Measurements from ENCODE around the gene TPSD1.
"Not testable (repeated sequence)": the region's sequence is repeated elsewhere in the genome, so short reads cannot be mapped to it uniquely, and the experiment has no call there.

The TPSD1 gene

DNA sequence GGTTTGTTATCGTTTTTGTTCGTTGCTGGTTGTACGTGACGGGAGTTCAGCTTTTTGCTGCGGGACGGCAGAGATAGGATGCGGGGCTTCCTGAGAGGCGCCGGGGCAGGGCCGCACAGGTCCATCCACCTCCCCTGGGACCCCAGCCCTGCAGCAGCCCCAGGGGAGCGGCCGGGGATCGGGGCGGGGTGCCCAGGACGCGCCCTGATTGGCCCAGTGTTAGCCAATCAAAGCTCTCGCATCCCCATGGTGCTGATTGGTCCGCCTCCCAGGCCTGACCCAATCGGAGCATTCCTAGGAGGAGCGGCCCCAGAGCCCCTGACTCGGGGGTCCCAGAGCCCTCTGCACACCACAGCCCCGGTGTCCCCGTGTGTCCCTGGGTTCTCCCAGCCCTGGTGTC is 17.0 kb upstream of the TPSD1 start:
- not testable (repeated sequence) for H3K27ac ChIP-seq; DNase-seq (ENCODE audit: low read depth, low spot score)

DNA sequence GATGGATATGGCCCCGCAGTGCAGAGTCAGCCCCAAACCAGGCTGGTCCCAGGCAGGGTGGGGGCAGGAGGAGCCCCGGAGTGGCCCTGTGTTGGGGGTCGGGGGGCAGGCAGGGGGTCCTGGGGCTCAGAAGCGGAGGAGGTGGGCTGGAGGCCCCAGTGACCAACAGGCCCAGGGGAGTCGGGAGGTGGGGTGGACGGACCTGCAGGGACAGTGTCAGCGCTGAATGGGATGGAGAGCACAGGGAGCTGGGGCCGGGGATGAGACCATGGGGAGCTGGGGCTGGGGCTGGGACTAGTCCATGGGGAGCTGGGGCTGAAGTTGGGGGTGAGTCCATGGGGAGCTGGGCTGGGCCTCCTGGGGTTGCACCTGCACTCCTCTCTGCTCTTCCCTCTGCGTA is 16.3 kb upstream of the TPSD1 start:
- not testable (repeated sequence) for DNase-seq (ENCODE audit: low read depth, low spot score)

DNA sequence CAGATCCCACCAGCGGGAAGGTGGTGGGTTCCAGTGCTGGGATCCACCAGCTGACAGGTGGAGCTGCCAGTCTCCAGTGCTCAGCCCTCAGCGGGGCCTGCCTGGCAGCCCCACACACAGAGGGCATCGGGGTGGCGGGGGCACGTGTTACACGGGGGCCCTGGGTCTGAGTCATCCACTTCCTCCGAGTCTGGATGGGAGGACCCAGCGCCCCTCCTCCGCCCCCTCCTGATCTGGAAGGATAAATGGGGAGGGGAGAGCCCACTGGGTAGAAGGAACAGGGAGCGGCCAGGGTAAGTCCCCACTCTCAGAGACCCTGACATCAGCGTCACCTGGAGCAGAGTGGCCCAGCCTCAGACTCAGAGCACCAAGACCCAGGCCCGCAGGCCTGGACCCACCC is 15.4 kb upstream of the TPSD1 start, which contains the start of gene TPSAB1:
TPSAB1 (plus strand) TSS at position 270 of the 400 bp plus-strand sequence. CDS start 234 bp downstream, outside the sequence.
- DNase-seq (ENCODE audit: low read depth, low spot score); H3K27ac ChIP-seq: not testable (repeated sequence)

More for the DNA sequence above, 16.3 kb upstream of the TPSD1 start:
- H3K27ac ChIP-seq = not testable (repeated sequence)

DNA sequence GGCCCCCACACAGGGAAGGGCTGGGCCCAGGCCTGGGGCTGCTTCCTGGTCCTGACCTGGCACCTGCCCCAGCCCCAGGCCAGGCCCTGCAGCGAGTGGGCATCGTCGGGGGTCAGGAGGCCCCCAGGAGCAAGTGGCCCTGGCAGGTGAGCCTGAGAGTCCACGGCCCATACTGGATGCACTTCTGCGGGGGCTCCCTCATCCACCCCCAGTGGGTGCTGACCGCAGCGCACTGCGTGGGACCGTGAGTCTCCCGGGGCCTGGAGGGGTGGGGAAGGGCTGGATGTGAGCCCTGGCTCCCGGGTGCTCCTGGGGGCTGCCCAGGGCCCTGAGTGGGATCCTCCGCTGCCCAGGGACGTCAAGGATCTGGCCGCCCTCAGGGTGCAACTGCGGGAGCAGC is 14.8 kb upstream of the TPSD1 start:
- DNase-seq (ENCODE audit: low read depth, low spot score); H3K27ac ChIP-seq: not testable (repeated sequence)

DNA sequence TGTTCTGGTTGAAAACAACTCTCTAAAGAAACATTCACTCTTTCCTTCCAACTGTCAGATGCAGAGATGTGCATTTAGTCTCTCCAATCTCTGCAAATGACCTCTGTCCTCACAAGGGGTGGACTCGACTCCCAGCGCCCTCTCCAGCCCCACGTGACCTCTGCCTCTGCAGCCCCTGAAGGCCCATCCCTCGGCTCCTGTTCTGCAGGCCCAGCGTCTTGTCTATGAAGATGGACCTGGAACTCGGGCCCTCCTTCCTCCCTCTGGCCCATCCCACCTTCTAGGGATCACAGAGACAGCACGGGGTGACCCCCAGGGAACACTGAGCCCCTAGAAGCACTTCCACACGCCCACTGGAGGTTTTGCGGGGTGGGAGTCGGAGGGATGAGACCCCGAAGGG is 12.5 kb upstream of the TPSD1 start:
- not testable (repeated sequence) for H3K27ac ChIP-seq; DNase-seq (ENCODE audit: low read depth, low spot score)

DNA sequence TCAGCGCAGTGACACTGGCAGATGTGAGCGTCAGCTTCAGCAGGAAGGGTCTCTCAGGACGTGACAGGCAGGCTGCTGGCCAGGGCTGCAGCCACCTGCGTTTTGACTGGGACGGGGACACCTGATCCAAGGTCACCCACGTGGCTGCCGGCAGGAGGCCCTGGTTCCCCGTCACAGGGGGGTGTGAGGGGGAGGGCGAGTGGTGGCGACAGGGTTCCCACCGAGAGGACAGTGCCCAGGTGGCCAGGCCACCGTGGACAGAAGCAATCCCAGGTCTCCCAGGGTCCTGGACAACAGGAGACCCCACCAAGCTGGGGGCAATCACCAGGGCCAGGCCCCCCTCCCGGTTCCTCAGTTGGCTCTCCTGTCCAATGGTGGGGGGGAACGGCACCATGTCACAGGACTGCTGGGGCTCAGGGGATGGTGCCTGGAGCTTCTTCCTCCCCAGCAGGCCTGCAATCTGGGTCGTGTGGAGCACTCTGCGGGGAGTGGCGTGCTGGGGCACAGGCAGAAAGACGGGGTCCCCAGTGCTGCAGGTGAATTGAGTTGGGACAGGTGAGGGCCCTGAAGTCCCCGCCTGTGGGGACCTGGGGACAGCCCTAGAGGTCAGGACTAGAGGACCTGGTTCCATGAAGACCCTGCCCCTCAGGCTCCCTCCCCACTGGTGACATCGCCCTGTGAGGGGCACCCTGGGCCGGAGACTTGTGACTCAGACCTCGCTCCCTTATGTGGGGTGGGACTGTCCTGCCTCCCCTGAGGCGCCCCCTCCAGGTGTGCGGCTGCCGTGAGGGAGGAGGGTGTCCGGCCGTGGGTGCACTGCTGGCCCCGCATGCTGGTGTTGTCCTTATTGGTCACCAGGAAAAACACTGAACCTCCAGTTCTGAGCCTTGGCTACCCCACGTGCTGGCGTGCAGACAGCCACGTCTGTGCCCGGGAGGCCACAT is 11.7 kb upstream of the TPSD1 start:
- H3K27ac ChIP-seq; DNase-seq (ENCODE audit: low read depth, low spot score): not testable (repeated sequence)

DNA sequence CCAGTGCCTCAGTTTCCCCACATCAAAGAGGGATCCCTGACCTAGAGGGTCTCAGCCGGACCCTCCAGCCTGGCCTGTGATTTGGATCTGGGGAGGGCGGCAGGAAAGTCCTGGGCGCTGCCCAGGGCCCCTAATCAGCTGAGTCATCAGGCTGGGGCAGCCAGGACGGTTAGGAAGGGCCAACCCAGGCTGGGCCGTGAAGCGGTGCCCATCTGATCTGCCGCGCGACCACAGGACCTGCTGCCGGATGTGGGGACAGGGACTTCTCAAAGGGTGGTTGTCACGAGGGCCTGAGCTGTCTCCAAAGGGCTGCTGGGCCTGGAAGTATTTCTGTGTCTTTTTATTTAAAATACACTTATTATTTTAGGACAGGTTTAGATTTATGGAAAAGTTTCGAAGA is 11.0 kb upstream of the TPSD1 start:
- DNase-seq (ENCODE audit: low read depth, low spot score) = no peak
- H3K27ac ChIP-seq = no peak overlapping the region

DNA sequence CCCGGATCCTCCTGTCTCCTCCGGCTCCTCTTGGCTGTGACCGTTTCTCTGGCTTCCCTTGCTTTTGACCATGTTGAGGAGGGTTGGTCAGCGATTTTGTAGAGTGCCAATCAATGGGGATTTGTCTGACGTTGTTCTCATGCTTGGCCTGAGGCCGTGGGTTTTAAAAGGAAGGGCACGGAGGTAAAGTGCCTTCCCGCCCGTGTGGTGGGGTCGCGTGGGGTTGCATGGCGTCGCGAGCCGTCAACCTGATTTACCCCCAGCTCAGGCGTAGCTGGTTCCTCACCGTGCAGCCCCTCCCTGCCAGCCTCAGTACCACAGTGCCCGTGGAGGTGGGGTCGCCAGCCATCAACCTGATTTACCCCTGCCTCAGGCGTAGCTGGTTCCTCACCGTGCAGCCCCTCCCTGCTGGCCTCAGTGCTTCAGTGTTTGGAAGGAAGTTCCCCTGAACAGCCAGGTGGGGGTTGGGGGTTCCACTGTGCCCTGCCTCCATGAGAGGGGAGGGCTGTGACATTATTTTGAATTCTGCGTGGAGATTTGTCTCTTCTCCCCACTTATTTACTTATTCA is 10.3 kb upstream of the TPSD1 start:
- no peak overlapping the region for H3K27ac ChIP-seq
- no peak for DNase-seq (ENCODE audit: low read depth, low spot score)

DNA sequence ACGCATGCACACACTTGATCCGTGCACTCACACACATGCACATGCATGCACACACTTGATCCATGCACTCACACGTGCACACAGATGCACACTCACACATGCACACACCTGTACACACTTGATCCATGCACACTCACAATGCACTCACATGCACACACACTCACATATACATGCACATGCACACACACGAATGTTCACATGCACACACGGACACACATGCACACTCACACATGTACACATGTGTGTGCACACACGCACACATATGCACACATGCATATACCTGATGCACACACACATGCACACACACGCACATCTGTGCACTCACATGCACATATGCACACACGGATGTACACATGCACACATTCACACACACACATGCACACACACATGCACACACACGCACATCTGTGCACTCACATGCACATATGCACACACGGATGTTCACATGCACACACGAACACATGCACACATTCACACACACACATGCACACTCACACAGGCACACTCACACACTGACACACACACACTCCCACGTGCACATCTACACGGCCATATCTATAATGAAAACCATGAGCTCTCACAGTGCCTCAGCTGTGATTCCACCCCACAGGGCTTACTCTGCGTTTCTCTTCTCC is 7.8 kb upstream of the TPSD1 start:
- not testable (repeated sequence) for H3K27ac ChIP-seq

DNA sequence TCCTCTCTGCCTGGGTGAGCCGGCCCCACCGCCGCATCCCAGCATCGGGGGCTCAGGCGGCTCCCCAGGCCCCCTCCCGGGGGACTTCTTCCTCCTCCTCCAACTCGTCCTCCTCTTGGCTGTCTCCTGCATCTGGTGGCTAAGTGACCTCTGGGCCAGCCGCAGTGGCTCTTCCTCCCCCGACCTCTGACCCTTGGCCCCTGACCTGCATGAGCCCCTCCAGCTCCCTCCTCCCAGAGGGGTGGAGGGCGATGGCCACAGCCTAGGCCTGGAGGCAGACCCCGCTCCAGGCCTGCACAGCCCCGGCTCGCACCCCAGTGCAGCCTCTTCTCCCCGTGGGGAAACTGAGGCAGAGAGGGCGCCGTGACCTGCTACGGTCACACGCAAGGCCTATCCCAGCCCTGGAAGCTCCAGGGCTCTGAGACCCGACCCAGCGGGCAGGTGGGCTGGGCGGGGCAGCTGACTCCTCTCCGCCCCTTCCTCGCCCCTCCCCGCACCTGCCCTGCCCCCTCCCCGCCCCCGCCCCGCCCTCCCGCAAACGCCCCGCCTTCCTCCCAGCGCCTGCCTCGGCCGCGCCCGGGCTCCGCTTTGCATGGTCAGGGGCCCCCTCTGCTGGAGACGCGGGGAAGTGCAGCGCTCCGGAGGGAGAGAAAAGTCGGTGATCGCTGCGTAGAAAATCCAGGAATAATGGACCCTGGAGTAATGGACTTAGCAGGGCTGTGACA is 6.7 kb upstream of the TPSD1 start:
- DNase-seq (ENCODE audit: low read depth, low spot score); H3K27ac ChIP-seq: not testable (repeated sequence)

More for the DNA sequence above, 7.8 kb upstream of the TPSD1 start:
- DNase-seq (ENCODE audit: low read depth, low spot score) = not testable (repeated sequence)

DNA sequence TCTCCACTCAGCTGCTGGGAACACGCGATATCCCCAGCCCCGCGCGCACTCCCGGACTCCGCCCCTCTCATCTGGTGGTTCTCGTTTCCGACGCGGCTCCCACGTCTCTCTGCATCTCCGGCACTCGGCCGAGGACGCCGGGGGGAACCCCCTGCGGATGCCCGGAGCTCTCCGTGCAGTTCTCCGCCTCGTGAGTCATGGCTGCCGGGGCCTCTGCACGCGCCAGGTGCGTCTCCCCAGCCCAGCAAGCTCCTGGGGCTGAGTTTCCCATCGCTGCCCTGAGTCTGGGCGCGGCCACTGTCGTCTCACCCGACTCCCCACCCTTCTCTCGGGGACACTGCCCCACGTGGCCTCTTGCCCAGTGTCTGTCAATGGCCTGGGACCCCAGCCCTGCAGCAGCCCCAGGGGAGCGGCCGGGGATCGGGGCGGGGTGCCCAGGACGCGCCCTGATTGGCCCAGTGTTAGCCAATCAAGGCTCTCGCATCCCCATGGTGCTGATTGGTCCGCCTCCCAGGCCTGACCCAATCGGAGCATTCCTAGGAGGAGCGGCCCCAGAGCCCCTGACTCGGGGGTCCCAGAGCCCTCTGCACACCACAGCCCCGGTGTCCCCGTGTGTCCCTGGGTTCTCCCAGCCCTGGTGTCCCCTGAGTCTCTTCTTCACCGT is 2.0 kb upstream of the TPSD1 start:
- DNase-seq (ENCODE audit: low read depth, low spot score); H3K27ac ChIP-seq: not testable (repeated sequence)

DNA sequence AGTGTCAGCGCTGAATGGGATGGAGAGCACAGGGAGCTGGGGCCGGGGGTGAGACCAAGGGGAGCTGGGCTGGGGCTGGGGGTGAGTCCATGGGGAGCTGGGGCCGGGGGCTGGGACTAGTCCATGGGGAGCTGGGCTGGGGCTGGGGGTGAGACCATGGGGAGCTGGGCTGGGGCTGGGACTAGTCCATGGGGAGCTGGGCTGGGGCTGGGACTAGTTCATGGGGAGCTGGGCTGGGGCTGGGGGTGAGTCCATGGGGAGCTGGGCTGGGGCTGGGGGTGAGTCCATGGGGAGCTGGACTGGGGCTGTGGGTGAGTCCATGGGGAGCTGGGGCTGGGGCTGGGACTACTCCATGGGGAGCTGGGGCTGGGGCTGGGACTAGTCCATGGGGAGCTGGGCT is 1.0 kb upstream of the TPSD1 start:
- not testable (repeated sequence) for H3K27ac ChIP-seq; DNase-seq (ENCODE audit: low read depth, low spot score)

DNA sequence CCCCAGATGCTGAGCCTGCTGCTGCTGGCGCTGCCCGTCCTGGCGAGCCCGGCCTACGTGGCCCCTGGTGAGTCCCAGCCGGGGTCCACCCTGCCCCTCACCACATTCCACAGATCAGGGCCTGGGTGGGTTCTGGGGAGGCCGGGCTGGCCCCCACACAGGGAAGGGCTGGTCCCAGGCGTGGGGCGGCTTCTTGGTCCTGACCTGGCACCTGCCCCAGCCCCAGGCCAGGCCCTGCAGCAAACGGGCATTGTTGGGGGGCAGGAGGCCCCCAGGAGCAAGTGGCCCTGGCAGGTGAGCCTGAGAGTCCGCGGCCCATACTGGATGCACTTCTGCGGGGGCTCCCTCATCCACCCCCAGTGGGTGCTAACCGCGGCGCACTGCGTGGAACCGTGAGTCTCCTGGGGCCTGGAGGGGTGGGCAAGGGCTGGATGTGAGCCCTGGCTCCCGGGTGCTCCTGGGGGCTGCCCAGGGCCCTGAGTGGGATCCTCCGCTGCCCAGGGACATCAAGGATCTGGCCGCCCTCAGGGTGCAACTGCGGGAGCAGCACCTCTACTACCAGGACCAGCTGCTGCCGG is 516 bp downstream of the TPSD1 start:
- not testable (repeated sequence) for H3K27ac ChIP-seq; DNase-seq (ENCODE audit: low read depth, low spot score)

DNA sequence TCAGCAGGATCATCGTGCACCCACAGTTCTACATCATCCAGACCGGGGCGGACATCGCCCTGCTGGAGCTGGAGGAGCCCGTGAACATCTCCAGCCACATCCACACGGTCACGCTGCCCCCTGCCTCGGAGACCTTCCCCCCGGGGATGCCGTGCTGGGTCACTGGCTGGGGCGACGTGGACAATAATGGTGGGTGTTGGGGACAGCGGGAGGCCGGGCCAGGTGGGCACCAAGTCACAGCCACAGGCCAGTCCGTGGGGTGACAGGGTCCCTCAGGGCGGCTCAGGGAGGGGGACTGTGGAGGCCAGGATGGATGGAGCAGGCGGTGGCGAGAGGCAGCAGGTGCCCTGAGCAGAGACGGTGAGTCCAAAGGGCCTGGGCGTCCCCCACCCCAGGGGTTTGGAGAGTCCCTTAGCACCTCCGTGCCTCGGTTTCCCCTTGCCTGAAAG is 1.0 kb downstream of the TPSD1 start:
- H3K27ac ChIP-seq = no peak overlapping the region
- DNase-seq (ENCODE audit: low read depth, low spot score) = no peak

DNA sequence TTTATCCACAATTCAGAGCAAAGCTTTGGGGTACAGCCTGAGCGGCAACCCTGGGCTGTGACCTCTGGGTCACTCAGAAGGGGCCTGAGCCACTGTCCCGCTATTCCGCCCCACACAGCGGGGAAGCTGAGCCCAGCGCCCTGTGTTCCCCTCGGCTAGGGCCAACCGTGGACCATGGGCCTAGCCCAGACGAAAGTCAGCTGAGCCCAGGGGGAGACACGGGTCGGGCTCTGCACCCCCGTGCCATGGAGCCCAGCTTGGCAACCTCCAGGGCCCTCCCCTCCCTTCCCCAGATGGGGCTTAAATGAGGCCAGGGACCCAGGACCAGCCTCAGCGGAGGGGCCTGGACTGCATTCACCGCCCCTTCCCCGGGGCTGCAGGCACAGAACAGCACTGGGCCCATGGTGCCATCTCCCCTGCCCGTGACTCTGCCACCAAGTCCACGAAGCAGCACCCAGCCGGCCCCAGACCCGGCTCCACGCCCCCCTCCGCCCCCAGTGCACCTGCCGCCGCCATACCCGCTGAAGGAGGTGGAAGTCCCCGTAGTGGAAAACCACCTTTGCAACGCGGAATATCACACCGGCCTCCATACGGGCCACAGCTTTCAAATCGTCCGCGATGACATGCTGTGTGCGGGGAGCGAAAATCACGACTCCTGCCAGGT is 1.8 kb downstream of the TPSD1 start:
- no peak overlapping the region for H3K27ac ChIP-seq
- DNase-seq (ENCODE audit: low read depth, low spot score) = no peak

DNA sequence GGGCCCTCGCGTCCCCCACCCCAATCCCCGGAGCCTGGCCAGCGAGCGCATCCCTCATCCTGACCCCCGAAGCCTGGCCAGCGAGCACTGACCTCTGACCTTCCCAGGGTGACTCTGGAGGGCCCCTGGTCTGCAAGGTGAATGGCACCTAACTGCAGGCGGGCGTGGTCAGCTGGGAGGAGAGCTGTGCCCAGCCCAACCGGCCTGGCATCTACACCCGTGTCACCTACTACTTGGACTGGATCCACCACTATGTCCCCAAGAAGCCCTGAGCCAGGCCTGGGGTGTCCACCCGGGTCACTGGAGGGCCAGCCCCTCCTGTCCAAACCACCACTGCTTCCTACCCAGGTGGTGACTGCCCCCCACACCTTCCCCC is 2.3 kb downstream of the TPSD1 start:
- DNase-seq (ENCODE audit: low read depth, low spot score) = no peak
- H3K27ac ChIP-seq = no peak overlapping the region

DNA sequence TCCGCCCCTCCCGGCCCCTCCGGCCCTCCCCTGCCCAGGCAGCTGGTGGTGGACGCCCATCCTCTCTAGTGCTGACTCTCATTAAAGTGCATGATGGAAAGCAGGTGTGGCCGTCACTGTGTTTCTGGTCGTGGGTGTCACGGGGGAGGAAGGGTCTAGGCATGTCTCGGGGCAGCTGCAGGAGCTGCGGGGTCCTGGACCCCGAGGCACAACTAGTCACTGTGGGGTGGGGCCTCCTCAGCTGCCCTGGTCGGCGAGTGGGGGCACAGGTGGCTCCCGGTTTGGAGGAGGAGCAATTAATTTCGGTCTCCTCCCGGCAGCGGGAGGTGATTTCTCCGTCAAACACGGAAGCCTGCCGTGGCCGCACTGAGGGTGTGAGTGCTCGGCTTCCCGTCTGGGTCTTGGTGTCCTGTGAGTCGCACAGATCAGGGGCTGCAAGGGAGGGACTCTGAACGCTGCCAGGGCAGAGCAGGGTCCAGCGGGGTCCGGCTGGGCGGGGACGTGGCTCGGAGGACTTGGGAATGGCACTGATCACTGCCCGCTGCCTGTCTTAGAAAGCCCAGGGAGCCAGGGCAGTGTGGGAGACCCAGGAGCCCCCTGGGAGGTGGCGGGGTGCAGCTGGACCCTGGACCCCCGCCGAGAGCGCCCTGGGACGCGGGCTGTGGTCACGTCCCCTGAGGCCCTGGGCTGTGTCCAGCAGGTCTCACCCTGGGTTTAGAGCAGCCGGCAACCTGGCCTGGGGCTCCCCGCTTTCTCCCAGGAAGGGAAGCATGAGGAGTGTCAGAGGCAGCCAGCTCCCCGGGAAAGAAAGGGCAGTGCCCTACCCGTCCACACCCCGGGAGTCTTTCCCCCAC is 3.3 kb downstream of the TPSD1 start:
- H3K27ac ChIP-seq = no peak overlapping the region
- DNase-seq (ENCODE audit: low read depth, low spot score) = no peak

DNA sequence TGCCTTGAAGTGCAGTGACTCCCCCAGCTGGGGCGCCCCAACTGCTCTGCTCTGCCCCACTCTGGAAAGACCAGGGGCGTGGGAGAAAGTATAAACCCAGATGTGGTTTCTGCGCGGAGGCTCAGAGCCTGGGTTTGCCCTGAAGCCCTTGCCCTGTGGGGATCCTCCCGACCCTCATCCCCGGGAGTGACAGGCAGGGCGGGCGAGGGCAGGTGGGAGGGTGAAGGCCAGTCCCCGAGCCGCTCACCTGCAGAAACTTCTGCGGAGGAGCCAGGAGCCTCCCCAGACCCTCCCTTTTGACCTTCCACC is 3.8 kb downstream of the TPSD1 start:
- no peak for DNase-seq (ENCODE audit: low read depth, low spot score)

More for the DNA sequence above, 3.8 kb downstream of the TPSD1 start:
- H3K27ac ChIP-seq = no peak overlapping the region
